Neural progenitor cell (in vitro differentiated cells): ENCODE data around the gene OR2AT4. TPM values are rescaled to one million over a fixed set of nuclear protein-coding genes. Genes with fewer than 3 reads are reported as not detected.
A peak's percentile ranks its signal among the peaks of the same experiment; 100 is the strongest.

Experiments
- DNase-seq: peaks from one replicate; pipeline ENCODE4 v3.0.0-alpha.2; 2016; ENCODE audit warnings: low spot score
- H2AFZ ChIP-seq: fragments of 200-600 bp; sonication (generic); replicated peaks from 2 replicates; pipeline ENCODE4 v1.6.1; 2016; ENCODE audit warnings: antibody characterized with exemption
- H3F3A ChIP-seq: fragments of 200-600 bp; sonication (generic); 2 replicates; pipeline ENCODE4 v1.6.1; 2016; ENCODE audit warnings: antibody characterized with exemption, low read depth
- H3K27ac ChIP-seq: fragments of 200-600 bp; sonication (generic); 2 replicates; pipeline ENCODE4 v1.5.1; 2016; ENCODE audit warnings: mild to moderate bottlenecking
- H3K27me3 ChIP-seq: fragments of 200-600 bp; sonication (generic); 2 replicates; pipeline ENCODE4 v1.6.1; 2016; ENCODE audit warnings: mild to moderate bottlenecking, moderate library complexity
- H3K36me3 ChIP-seq: fragments of 200-600 bp; sonication (generic); 2 replicates; pipeline ENCODE4 v1.5.1; 2016
- H3K4me1 ChIP-seq: fragments of 200-600 bp; sonication (generic); 2 replicates; pipeline ENCODE4 v1.6.1; 2016; ENCODE audit warnings: mixed run types
- H3K4me2 ChIP-seq: fragments of 200-600 bp; sonication (generic); 2 replicates; pipeline ENCODE4 v1.6.1; 2016
- H3K4me3 ChIP-seq: fragments of 200-600 bp; sonication (generic); 2 replicates; pipeline ENCODE4 v1.5.1; 2016
- H3K79me2 ChIP-seq: fragments of 200-600 bp; sonication (generic); 2 replicates; pipeline ENCODE4 v1.6.1; 2016; ENCODE audit warnings: low read depth
- H3K9ac ChIP-seq: fragments of 200-600 bp; sonication (generic); 2 replicates; pipeline ENCODE4 v1.6.1; 2016
- H3K9me3 ChIP-seq: fragments of 200-600 bp; sonication (generic); 2 replicates; pipeline ENCODE4 v1.5.1; 2016; ENCODE audit warnings: low read depth
- H4K20me1 ChIP-seq: fragments of 200-600 bp; sonication (generic); 2 replicates; pipeline ENCODE4 v1.6.1; 2016; ENCODE audit warnings: low read depth
- H3K27ac Mint-ChIP-seq: 3 replicates; pipeline ENCODE4 v1.8.0; 2021; ENCODE audit warnings: mixed read lengths
- H3K27me3 Mint-ChIP-seq: 2 replicates; pipeline ENCODE4 v1.8.0; 2022; ENCODE audit warnings: low read depth, mild to moderate bottlenecking, inconsistent platforms, moderate library complexity, mixed read lengths; ENCODE audit not compliant: insufficient read depth
- H3K36me3 Mint-ChIP-seq: 3 replicates; pipeline ENCODE4 v1.8.0; 2021; ENCODE audit warnings: mixed read lengths
- H3K4me1 Mint-ChIP-seq: 3 replicates; pipeline ENCODE4 v1.8.0; 2021; ENCODE audit warnings: mixed read lengths
- H3K4me3 Mint-ChIP-seq: 3 replicates; pipeline ENCODE4 v1.8.0; 2021; ENCODE audit warnings: mild to moderate bottlenecking, moderate library complexity, mixed read lengths
- H3K9me3 Mint-ChIP-seq: 3 replicates; pipeline ENCODE4 v1.8.0; 2020; ENCODE audit warnings: mixed read lengths
- EZH2 ChIP-seq: fragments of 200-600 bp; sonication (generic); IDR thresholded peaks from 2 replicates; pipeline ENCODE4 v1.6.1; 2017; ENCODE audit warnings: antibody characterized with exemption, mild to moderate bottlenecking, moderate library complexity
- EZH2phosphoT487 ChIP-seq: fragments of 200-600 bp; sonication (generic); IDR thresholded peaks from 2 replicates; pipeline ENCODE4 v1.6.1; 2017; ENCODE audit warnings: antibody characterized with exemption
- total RNA-seq: library from RNA; depleted of rRNA; stranded (reverse); fragments of >200 nt; gene quantifications from 2 replicates; pipeline ENCODE4 v1.2.3, GENCODE V29; 2015; ENCODE audit warnings: low replicate concordance
- TF ChIP-seq, protein P1 (sequence below): fragments of 200-600 bp; sonication (generic); IDR thresholded peaks from 2 replicates; pipeline ENCODE4 v1.5.1; 2017; ENCODE audit warnings: antibody characterized with exemption, mild to moderate bottlenecking

The OR2AT4 gene
- total RNA-seq, 1 donor from 2014 or later: 0.22 TPM

DNA sequence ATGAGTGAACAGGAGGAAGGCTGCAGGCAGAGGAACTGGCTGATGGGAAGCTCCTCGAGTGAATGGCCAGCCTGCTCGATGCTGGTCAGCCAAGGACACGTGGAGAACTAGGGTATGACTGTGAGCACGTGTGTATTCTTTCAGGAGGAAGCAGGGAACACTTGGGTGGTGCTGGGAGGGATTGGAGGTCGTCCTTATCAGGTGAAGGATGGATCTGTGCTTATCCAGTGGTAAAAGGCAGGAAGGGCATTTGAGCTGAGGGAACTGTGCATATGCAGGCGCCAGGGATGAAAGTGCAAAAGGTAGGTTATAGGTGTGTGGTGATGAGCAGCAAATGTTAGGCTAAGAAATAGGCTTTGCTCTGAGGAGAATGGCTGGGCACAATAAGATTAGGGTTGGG, 44.5 kb upstream of the OR2AT4 start:
- no peak overlapping the region for H3K27ac ChIP-seq
- H3K9ac ChIP-seq: no peak overlapping the region
- Mint-ChIP-seq H3K9me3 (no peaks in the 10 kb centered on the region), H3K4me1 (peaks cover 6% of the 10 kb centered on the region), H3K36me3 (no peaks in the 10 kb centered on the region), H3K4me3 (no peak overlapping the region), H3K27me3 (peaks cover 10% of the 10 kb centered on the region), H3K27ac (no peak overlapping the region)
- no peaks in the 10 kb centered on the region for H3K79me2 ChIP-seq
- no peak overlapping the region for H3K4me2 ChIP-seq
- H3K4me1 ChIP-seq: no peaks in the 10 kb centered on the region
- H2AFZ ChIP-seq: no peak overlapping the region
- H3K4me3 ChIP-seq: no peak overlapping the region
- no peaks in the 10 kb centered on the region for H3K27me3 ChIP-seq
- no peak for DNase-seq
- no peaks in the 10 kb centered on the region for H3K36me3 ChIP-seq
- TF ChIP-seq, protein P1, sequence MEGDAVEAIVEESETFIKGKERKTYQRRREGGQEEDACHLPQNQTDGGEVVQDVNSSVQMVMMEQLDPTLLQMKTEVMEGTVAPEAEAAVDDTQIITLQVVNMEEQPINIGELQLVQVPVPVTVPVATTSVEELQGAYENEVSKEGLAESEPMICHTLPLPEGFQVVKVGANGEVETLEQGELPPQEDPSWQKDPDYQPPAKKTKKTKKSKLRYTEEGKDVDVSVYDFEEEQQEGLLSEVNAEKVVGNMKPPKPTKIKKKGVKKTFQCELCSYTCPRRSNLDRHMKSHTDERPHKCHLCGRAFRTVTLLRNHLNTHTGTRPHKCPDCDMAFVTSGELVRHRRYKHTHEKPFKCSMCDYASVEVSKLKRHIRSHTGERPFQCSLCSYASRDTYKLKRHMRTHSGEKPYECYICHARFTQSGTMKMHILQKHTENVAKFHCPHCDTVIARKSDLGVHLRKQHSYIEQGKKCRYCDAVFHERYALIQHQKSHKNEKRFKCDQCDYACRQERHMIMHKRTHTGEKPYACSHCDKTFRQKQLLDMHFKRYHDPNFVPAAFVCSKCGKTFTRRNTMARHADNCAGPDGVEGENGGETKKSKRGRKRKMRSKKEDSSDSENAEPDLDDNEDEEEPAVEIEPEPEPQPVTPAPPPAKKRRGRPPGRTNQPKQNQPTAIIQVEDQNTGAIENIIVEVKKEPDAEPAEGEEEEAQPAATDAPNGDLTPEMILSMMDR: no peak
- TF ChIP-seq EZH2phosphoT487: no peak
- no peak for TF ChIP-seq EZH2
- no peaks in the 10 kb centered on the region for H3K9me3 ChIP-seq
- H4K20me1 ChIP-seq: no peaks in the 10 kb centered on the region
- no peaks in the 10 kb centered on the region for H3F3A ChIP-seq

DNA sequence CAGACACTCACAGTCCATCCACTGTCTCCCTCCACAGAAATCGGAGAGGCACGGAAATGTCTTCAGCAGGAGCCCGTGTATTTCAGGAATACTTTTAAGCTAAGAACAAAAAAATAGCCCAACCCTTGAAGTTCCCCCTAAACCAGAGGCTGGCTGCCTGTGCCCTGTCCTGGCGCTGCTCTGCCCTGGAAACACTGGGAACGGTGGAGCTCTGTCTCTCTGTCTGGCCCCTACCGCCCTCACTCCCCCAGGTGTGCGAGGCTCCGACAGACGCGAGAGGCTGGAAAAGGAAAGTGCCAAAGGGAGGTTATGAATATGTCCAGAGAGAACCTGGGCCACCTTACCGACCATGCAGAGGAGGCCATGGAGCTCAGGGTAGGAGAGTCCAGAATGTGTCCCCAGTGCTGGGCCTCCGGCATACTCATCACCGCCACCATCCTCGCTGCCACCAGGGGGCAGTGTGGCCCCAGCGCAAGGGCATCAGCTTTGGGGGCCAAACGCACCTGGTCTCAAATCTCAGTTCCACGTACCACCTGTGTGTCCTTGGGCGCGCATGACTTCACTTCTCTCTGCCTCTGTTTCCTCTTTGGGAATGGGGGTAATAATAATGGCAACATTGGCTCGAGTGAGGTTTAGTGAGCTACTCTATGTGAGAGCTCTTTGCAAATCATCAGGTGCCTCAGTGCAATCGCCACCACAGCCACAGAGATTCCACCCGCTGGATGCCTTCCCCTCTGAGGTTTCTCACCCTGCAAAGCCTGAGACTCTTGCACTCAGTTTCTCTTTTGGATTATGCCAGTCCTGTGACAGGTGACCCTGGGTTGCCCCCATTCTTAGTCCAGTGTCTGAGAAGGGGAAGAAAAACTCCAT, 43.8 kb upstream of the OR2AT4 start:
- no peaks in the 10 kb centered on the region for H3K4me1 ChIP-seq
- H2AFZ ChIP-seq: no peak overlapping the region
- H3K36me3 ChIP-seq: no peaks in the 10 kb centered on the region
- TF ChIP-seq EZH2 (no peak), EZH2phosphoT487 (no peak)
- TF ChIP-seq, protein P1: peak; percentile 92
- no peak overlapping the region for H3K4me3 ChIP-seq
- Mint-ChIP-seq H3K27me3 (peaks cover 13% of the 10 kb centered on the region), H3K4me1 (peaks cover 6% of the 10 kb centered on the region), H3K36me3 (no peaks in the 10 kb centered on the region), H3K4me3 (no peak overlapping the region), H3K27ac (no peak overlapping the region), H3K9me3 (no peaks in the 10 kb centered on the region)
- H3K9ac ChIP-seq: no peak overlapping the region
- H4K20me1 ChIP-seq: no peaks in the 10 kb centered on the region
- H3K79me2 ChIP-seq: no peaks in the 10 kb centered on the region
- no peaks in the 10 kb centered on the region for H3F3A ChIP-seq
- H3K9me3 ChIP-seq: no peaks in the 10 kb centered on the region
- peak; percentile 69 for DNase-seq
- no peaks in the 10 kb centered on the region for H3K27me3 ChIP-seq
- H3K27ac ChIP-seq: no peak overlapping the region
- H3K4me2 ChIP-seq: no peak overlapping the region

DNA sequence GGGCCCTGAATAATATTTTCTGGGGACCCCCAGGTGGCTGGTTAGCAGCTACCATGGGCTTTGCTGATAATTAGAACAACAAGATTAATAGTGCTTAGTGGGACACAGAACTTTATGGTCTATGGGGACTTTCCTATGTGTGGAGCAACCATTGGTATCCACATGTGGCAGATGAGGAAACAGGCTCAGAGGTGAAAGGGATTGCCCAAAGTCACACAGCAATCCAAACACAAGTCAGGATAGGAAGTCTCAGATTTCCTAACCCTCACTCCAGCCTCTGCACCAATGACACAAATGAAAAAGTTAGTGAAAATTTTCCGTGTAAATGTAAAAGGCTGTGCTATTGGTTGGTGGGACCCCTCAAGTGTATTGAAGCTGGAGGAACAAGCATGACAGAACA, 39.0 kb upstream of the OR2AT4 start:
- no peak overlapping the region for H3K9ac ChIP-seq
- H3K4me1 ChIP-seq: peaks cover 7% of the 10 kb centered on the region
- DNase-seq: no peak
- H3K4me3 ChIP-seq: no peak overlapping the region
- Mint-ChIP-seq H3K27me3 (peaks cover 8% of the 10 kb centered on the region), H3K27ac (no peak overlapping the region), H3K36me3 (no peaks in the 10 kb centered on the region), H3K9me3 (no peaks in the 10 kb centered on the region), H3K4me3 (no peak overlapping the region), H3K4me1 (no peaks in the 10 kb centered on the region)
- no peaks in the 10 kb centered on the region for H3K36me3 ChIP-seq
- no peaks in the 10 kb centered on the region for H3K79me2 ChIP-seq
- no peaks in the 10 kb centered on the region for H3K9me3 ChIP-seq
- H3K27ac ChIP-seq: no peak overlapping the region
- peaks cover 3% of the 10 kb centered on the region for H3F3A ChIP-seq
- no peak for TF ChIP-seq EZH2
- TF ChIP-seq, protein P1: no peak
- TF ChIP-seq EZH2phosphoT487: no peak
- no peak overlapping the region for H3K4me2 ChIP-seq
- H4K20me1 ChIP-seq: no peaks in the 10 kb centered on the region
- H3K27me3 ChIP-seq: no peaks in the 10 kb centered on the region
- no peak overlapping the region for H2AFZ ChIP-seq
